Endothelial cell of umbilical vein (primary cell): Measurements from ENCODE around the gene MRC2. TPM values are rescaled to one million over a fixed set of nuclear protein-coding genes. Genes with fewer than 3 reads are reported as not detected.

Experiments used
- BruUV-seq: library from RNA; stranded (reverse); fragments of 400-500 nt; replicated peaks from 2 replicates; lab custom pipeline; 2021; lab: Mats Ljungman, UMichigan
- CTCF ChIA-PET: fragments of 300-600, 350-600 bp; sonication (Branson Sonifier 250); formaldehyde crosslinking; loops from one replicate; lab custom pipeline; 2021; ENCODE audit warnings: antibody characterized with exemption, inconsistent platforms; lab: Charles Lee
- POLR2A ChIA-PET: fragments of 300-600, 350-600 bp; sonication (Branson Sonifier 250); formaldehyde crosslinking; loops from one replicate; lab custom pipeline; 2021; ENCODE audit warnings: antibody characterized with exemption, inconsistent platforms; lab: Charles Lee
- DNase-seq: peaks from one replicate; pipeline ENCODE4 v3.0.0-alpha.2; 2011; ENCODE audit warnings: low read depth, low spot score
- FAIRE-seq: peaks from 2 replicates; lab custom pipeline; 2011; peaks lifted over from hg19 to GRCh38; lab: Jason Lieb, UNC
- H2AFZ ChIP-seq: 2 replicates; pipeline ENCODE4 v1.6.0; 2012; ENCODE audit warnings: low read depth, low read length, control low read depth, inconsistent platforms
- H3K27ac ChIP-seq: 2 replicates; pipeline ENCODE4 v1.5.1; 2011; ENCODE audit warnings: low read depth, mild to moderate bottlenecking, control low read depth, low read length, moderate library complexity; ENCODE audit not compliant: insufficient read depth
- H3K27me3 ChIP-seq, 2 experiments: 2 replicates each; pipeline versions ENCODE4 v1.6.0 to v1.6.1; 2011; ENCODE audit warnings: low read length in 2 of 2, mixed read lengths in 1 of 2; ENCODE audit not compliant: control insufficient read depth in 2 of 2, insufficient read depth in 2 of 2
- H3K36me3 ChIP-seq, 2 experiments: 2 replicates in 1 of 2; 3 replicates in 1 of 2; pipeline ENCODE4 v1.5.1; 2011; ENCODE audit warnings: low read length in 2 of 2, mild to moderate bottlenecking in 1 of 2, moderate library complexity in 1 of 2; ENCODE audit not compliant: control insufficient read depth in 2 of 2, insufficient read depth in 2 of 2; ENCODE audit errors: extremely low read depth in 1 of 2
- H3K4me1 ChIP-seq: 3 replicates; pipeline ENCODE4 v1.5.1; 2011; ENCODE audit warnings: mild to moderate bottlenecking, low read length; ENCODE audit not compliant: control insufficient read depth, insufficient read depth; ENCODE audit errors: extremely low read depth
- H3K4me2 ChIP-seq: 2 replicates; pipeline ENCODE4 v1.6.1; 2011; ENCODE audit warnings: low read length, control low read depth, mixed read lengths; ENCODE audit not compliant: insufficient read depth
- H3K4me3 ChIP-seq, 3 experiments: fragments of 200-600 bp in 1 of 3; sonication (generic), shearing (Covaris generic) in 1 of 3; replicated peaks in 1 of 3; 2 replicates each; pipeline ENCODE4 v1.5.1; 2011 to 2016; ENCODE audit warnings: control low read depth in 3 of 3, low read length in 3 of 3, mild to moderate bottlenecking in 2 of 3, inconsistent platforms in 1 of 3, low read depth in 1 of 3, moderate library complexity in 1 of 3; ENCODE audit not compliant: insufficient read depth in 1 of 3
- H3K79me2 ChIP-seq: 2 replicates; pipeline ENCODE4 v1.6.0; 2012; ENCODE audit warnings: low read length, inconsistent platforms; ENCODE audit not compliant: control insufficient read depth, insufficient read depth
- H3K9ac ChIP-seq: replicated peaks from 2 replicates; pipeline ENCODE3; 2011; ENCODE audit warnings: low read length, control low read depth; ENCODE audit not compliant: insufficient read depth; ENCODE audit errors: extremely low read depth
- H3K9me1 ChIP-seq: replicated peaks from 3 replicates; pipeline ENCODE4 v1.6.0; 2011; ENCODE audit warnings: mild to moderate bottlenecking, low read length; ENCODE audit not compliant: control insufficient read depth, insufficient read depth; ENCODE audit errors: extremely low read depth
- H3K9me3 ChIP-seq: replicated peaks from 2 replicates; pipeline ENCODE4 v1.5.1; 2012; ENCODE audit warnings: low read length, inconsistent platforms; ENCODE audit not compliant: control insufficient read depth, insufficient read depth
- H4K20me1 ChIP-seq: replicated peaks from 2 replicates; pipeline ENCODE3; 2011; ENCODE audit warnings: mild to moderate bottlenecking, low read length; ENCODE audit not compliant: control insufficient read depth, insufficient read depth; ENCODE audit errors: extremely low read depth
- CTCF ChIP-seq, 2 donors: IDR thresholded peaks; 1 replicate in 1 of 2; 2 replicates in 1 of 2; pipeline ENCODE4 v1.5.1; 2011; ENCODE audit warnings: low read length in 2 of 2, mild to moderate bottlenecking in 2 of 2, moderate library complexity in 2 of 2, control low read depth in 1 of 2, inconsistent platforms in 1 of 2, low read depth in 1 of 2; ENCODE audit not compliant: insufficient read depth in 1 of 2; ENCODE audit errors: extremely low read depth in 1 of 2
- EZH2 ChIP-seq: IDR thresholded peaks from 2 replicates; pipeline ENCODE4 v1.6.1; 2012; ENCODE audit warnings: borderline replicate concordance, low read depth, mild to moderate bottlenecking, moderate library complexity, low read length, inconsistent platforms; ENCODE audit not compliant: severe bottlenecking
- FOS ChIP-seq: IDR thresholded peaks from 2 replicates; pipeline ENCODE4 v1.6.1; 2011; ENCODE audit warnings: mild to moderate bottlenecking, low read length, moderate library complexity, borderline replicate concordance; ENCODE audit not compliant: insufficient read depth
- GATA2 ChIP-seq: IDR thresholded peaks from 2 replicates; pipeline ENCODE4 v1.7.0; 2011; ENCODE audit warnings: low read depth, mild to moderate bottlenecking, moderate library complexity, mixed read lengths, low read length; ENCODE audit not compliant: insufficient read length, insufficient read depth
- JUN ChIP-seq: IDR thresholded peaks from 2 replicates; pipeline ENCODE4 v1.6.1; 2011; ENCODE audit warnings: borderline replicate concordance, low read depth; ENCODE audit not compliant: insufficient read length, insufficient read depth
- MAX ChIP-seq: IDR thresholded peaks from 2 replicates; pipeline ENCODE4 v1.6.1; 2011; ENCODE audit not compliant: insufficient read depth, insufficient read length
- MYC ChIP-seq: IDR thresholded peaks from one replicate; pipeline ENCODE4 v1.6.1; 2011; ENCODE audit warnings: mild to moderate bottlenecking, low read depth, low read length
- POLR2A ChIP-seq: IDR thresholded peaks from 2 replicates; pipeline ENCODE4 v1.6.1; 2012; ENCODE audit warnings: low read depth, mild to moderate bottlenecking, control low read depth, low read length
- POLR2AphosphoS5 ChIP-seq: IDR thresholded peaks from 2 replicates; pipeline ENCODE4 v1.6.1; 2012; ENCODE audit warnings: low read depth, mild to moderate bottlenecking, control low read depth, low read length, moderate library complexity; ENCODE audit not compliant: insufficient read depth
- dilution Hi-C: fragments of 300-500 bp; cut with MboI; formaldehyde crosslinking; loops from one replicate; pipeline ENCODE4 v1.15.0; 2019; ENCODE audit warnings: low sequenced_read_pairs; ENCODE audit not compliant: extremely low pct_ligation_motif_present
- intact Hi-C: fragments of 100-400 bp; cut with micrococcal nuclease; formaldehyde crosslinking; loops from one replicate; pipeline ENCODE4 v1.10.0; 2022
- polyA plus RNA-seq, 4 experiments: library from polyadenylated mRNA; depleted of rRNA in 3 of 4; stranded (reverse) in 3 of 4; unstranded in 1 of 4; fragments of >200 nt; gene quantifications; 2 replicates each; pipeline versions ENCODE4 v1.2.1 to v1.2.3, GENCODE V29; 2011 to 2012; ENCODE audit warnings: missing spikeins in 1 of 4
- total RNA-seq: library from RNA; stranded (reverse); gene quantifications from 2 replicates; pipeline ENCODE4 v1.2.3, GENCODE V29; 2021

The MRC2 gene
- total and polyA plus RNA-seq, 2 donors (not counting 3 experiments of a cell fraction or from before 2014, with no cell fraction given) = 30.6 to 52.7 TPM

- Histone ChIP-seq H3K4me3 (no peak overlapping the region), H3K36me3 (peaks cover 4 to 26% of the 10 kb centered on the region in 2 experiments), H3K27me3 (no peaks in the 10 kb centered on the region), H3K27ac (no peak overlapping the region), H3K4me1 (no peaks in the 10 kb centered on the region), H2AFZ (no peak overlapping the region), H4K20me1 (no peaks in the 10 kb centered on the region), H3K9me1 (no peaks in the 10 kb centered on the region), H3K9me3 (no peaks in the 10 kb centered on the region), H3K9ac (no peak overlapping the region), H3K79me2 (no peaks in the 10 kb centered on the region), H3K4me2 (no peak overlapping the region)
- no peak for TF ChIP-seq POLR2A
- no peak for TF ChIP-seq MAX
- no peak for TF ChIP-seq MYC
- no peak for TF ChIP-seq CTCF (IDR thresholded peaks at IDR 0.05; ENCODE audit: extremely low read depth in 1 of 2, insufficient read depth in 1 of 2, low read depth in 1 of 2, low read length in 2 of 2)
- TF ChIP-seq EZH2 = no peak
- TF ChIP-seq POLR2AphosphoS5 = no peak
- TF ChIP-seq GATA2 = no peak
- TF ChIP-seq FOS = no peak
- no peak for TF ChIP-seq JUN
- FAIRE-seq (no peak), DNase-seq (no peak)
- BruUV-seq = no TSS peak
- intact Hi-C loops (no loop called here), dilution Hi-C loops (no loop called here)
- ChIA-PET CTCF (interaction anchor here (0.7 to 2.4 kb wide), 6 partner anchors 8 to 83 kb away, joined by 3 to 10 read pairs (median 4); no protein-coding TSS in a partner anchor), POLR2A (no interaction called here)
Measured at GRCh38 chr17:62611292-62611691, 16.2 kb upstream of the MRC2 start.
